ENCODE measurements around the gene SNIP1.
"Not testable (repeated sequence)": the region's sequence is repeated elsewhere in the genome, so short reads cannot be mapped to it uniquely, and the experiment has no call there.

Gene SNIP1, protein sequence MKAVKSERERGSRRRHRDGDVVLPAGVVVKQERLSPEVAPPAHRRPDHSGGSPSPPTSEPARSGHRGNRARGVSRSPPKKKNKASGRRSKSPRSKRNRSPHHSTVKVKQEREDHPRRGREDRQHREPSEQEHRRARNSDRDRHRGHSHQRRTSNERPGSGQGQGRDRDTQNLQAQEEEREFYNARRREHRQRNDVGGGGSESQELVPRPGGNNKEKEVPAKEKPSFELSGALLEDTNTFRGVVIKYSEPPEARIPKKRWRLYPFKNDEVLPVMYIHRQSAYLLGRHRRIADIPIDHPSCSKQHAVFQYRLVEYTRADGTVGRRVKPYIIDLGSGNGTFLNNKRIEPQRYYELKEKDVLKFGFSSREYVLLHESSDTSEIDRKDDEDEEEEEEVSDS

DNA sequence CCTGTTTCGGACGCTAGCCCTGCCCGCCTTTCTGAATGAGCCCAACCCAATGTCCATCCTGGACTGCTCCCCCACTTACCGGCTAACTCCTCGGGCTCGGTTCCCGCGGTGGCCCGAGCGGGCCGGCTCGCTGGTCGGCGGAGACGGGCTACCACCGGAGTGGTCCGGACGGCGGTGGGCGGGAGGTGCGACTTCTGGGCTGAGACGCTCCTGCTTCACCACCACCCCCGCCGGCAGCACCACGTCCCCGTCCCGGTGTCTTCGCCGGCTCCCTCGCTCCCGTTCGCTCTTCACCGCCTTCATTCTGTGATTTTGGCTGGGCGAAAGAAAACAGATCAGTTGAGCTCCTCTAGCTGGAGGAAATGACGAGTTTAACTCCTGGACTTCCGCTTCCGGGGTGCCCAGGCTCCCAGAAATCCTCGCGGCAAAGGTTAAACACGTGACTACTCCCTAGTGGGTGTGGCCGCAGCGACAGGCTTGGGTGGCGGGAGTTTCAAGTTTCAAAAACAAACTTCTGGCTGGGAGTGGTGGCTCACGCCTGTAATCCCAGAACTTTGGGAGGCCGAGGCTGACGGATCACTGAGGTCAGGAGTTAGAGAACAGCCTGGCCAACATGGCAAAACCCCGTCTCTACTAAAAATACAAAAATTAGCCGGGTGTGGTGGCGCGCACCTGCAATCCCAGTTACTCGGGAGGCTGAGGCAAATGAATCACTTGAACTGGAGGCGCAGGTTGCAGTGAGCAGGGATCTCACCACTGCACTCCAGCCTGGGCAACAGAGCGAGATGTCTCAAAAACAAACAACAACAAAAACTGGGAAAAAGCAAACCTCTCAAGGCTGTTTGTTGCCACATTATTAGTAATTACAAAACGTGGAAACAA, at the start of gene SNIP1:
Gene SNIP1 (minus strand): TSS at position 367 of the 882 bp plus-strand sequence. CDS start 64 bp downstream, at position 303.
- Histone ChIP-seq H3K36me3 (ENCODE audit: control insufficient read depth, insufficient read depth, low read length) (no peaks in the 10 kb centered on the region), H3K9me3 (ENCODE audit: control insufficient read depth, insufficient read depth, low read length) (no peaks in the 10 kb centered on the region), H3K4me1 (ENCODE audit: control insufficient read depth, insufficient read depth, low read length) (peaks cover 6% of the 10 kb centered on the region), H3K27me3 (ENCODE audit: control insufficient read depth, insufficient read depth, low read length) (no peaks in the 10 kb centered on the region), H3K9ac (ENCODE audit: low read depth, low read length) (peak within 1 kb of the TSS; percentile 77), H3K4me3 (ENCODE audit: low read depth, low read length) (peak within 1 kb of the TSS; percentile 93)

DNA sequence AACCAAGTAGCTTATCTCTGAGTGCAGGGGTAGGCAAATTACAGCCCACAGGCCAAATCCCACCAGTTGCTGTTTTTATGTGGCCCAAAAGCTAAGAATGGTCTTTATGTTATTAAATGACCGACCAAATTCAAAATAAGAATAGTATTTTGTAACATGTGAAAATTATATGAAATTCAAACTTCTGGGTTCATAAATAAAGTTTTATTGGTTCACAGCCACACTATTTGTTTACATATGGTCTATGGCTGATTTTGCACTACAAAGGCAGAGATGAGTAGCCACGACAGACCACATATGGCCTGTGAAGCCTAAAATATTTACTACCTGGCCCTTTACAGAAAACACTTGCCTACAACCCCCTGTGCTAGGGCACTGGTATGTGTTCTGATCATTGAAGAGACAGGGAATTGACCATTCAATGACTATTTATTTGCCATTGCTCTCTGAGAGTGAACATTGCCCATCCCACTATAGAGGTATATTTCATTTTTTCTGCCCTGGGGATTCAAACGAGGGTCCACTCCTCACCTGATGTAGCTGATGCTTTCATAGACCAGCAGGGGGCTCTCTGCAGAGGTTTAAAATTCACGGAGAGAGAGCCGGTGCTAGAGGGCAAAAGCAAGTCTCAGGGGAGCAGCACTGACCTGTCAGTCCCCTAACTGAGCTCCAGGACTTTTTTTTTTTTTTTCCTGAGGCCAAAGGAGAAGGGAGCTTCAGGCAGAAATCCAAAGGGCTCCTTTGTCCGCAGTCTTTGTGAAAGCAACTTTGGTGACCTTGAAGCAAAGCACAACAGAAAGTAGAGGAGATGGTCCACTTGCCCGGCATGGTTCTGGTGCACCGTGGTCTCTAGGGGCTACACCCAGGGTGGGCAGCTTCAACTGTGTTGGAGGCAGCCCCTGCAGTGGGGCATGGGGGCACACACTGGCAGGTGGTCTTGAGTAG, 48.9 kb upstream of the SNIP1 start:
- Histone ChIP-seq H3K4me3 (ENCODE audit: low read depth, low read length) (no peak overlapping the region), H3K9me3 (ENCODE audit: control insufficient read depth, insufficient read depth, low read length) (no peaks in the 10 kb centered on the region), H3K36me3 (ENCODE audit: control insufficient read depth, insufficient read depth, low read length) (no peaks in the 10 kb centered on the region), H3K9ac (ENCODE audit: low read depth, low read length) (no peak overlapping the region), H3K4me1 (ENCODE audit: control insufficient read depth, insufficient read depth, low read length) (no peaks in the 10 kb centered on the region), H3K27me3 (ENCODE audit: control insufficient read depth, insufficient read depth, low read length) (peaks cover 19% of the 10 kb centered on the region)

DNA sequence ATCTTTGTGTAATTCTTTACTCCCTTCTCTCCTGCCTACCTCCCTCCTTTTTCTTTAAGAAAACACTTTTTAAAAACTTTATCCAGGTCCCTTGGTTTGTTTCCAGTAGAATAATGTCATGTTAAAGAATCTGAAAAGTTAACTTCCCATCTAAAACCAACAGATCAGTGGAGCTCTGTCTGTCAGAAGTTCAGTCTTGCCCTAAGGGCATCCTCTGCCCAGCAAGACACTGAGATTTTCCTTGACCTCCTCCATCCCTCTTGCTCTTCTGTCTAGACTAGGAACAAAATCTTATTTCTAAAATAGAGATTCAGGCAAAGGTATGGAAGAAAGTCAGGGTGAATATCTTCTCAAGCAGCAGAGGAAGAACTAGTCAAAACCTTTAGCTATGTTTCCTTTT, 47.3 kb upstream of the SNIP1 start:
- no peak overlapping the region for H3K9ac ChIP-seq (ENCODE audit: low read depth, low read length)
- no peak overlapping the region for H3K4me3 ChIP-seq (ENCODE audit: low read depth, low read length)
- no peaks in the 10 kb centered on the region for H3K36me3 ChIP-seq (ENCODE audit: control insufficient read depth, insufficient read depth, low read length)
- peaks cover 8% of the 10 kb centered on the region for H3K27me3 ChIP-seq (ENCODE audit: control insufficient read depth, insufficient read depth, low read length)
- H3K9me3 ChIP-seq (ENCODE audit: control insufficient read depth, insufficient read depth, low read length), result no peaks in the 10 kb centered on the region
- H3K4me1 ChIP-seq (ENCODE audit: control insufficient read depth, insufficient read depth, low read length), result no peaks in the 10 kb centered on the region

DNA sequence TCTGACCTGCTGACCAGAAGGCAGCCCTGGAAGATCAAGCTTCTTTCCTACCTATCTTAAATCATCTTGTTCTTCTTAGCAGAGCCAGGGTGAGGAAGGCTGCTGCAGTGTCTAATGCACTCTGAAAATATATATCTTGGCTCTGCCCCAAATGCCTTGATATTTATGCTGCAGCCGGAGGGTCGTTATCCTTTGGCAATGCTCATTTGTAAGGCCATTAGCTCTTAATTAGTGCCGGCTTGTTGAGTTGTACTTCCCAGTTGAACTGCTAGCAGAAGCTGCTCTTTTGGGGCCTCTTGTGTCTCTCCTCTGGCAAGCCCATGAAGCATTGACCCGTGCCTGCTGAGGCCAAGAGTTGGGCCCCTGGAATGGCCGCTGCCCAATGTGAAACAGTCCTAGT, 45.8 kb upstream of the SNIP1 start:
- no peaks in the 10 kb centered on the region for H3K36me3 ChIP-seq (ENCODE audit: control insufficient read depth, insufficient read depth, low read length)
- H3K27me3 ChIP-seq (ENCODE audit: control insufficient read depth, insufficient read depth, low read length), result peaks cover 8% of the 10 kb centered on the region

DNA sequence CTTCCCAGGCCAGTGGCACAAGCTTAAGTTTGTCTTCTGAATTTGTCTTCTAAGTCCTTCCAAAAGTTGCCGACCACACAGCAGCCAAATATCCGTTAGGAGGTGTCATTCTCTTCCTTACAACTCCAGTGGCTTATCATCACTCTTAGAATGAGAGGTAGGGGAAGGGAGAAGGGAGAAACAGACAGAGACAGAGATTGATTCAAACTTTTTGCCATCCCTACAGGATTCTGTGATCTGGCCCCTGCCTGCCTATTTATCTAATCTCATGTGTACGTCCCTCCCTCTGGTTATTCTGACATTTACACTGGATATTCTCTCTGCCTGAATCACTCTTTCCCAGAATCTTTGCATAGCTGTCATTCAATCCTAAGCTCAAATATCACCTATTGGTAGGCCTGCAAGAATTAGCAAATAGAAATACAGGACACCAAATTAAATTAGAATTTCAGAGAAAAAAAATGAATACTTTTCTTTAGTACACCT, 42.1 kb upstream of the SNIP1 start:
- H3K9me3 ChIP-seq (ENCODE audit: control insufficient read depth, insufficient read depth, low read length), result no peaks in the 10 kb centered on the region
- H3K4me1 ChIP-seq (ENCODE audit: control insufficient read depth, insufficient read depth, low read length), result no peaks in the 10 kb centered on the region
- peaks cover 1% of the 10 kb centered on the region for H3K27me3 ChIP-seq (ENCODE audit: control insufficient read depth, insufficient read depth, low read length)
- peak overlapping the region; percentile 91 for H3K4me3 ChIP-seq (ENCODE audit: low read depth, low read length)
- peaks cover 4% of the 10 kb centered on the region for H3K36me3 ChIP-seq (ENCODE audit: control insufficient read depth, insufficient read depth, low read length)
- H3K9ac ChIP-seq (ENCODE audit: low read depth, low read length), result no peak overlapping the region

More for the DNA sequence above, 45.8 kb upstream of the SNIP1 start:
- Histone ChIP-seq H3K9ac (ENCODE audit: low read depth, low read length) (no peak overlapping the region), H3K9me3 (ENCODE audit: control insufficient read depth, insufficient read depth, low read length) (no peaks in the 10 kb centered on the region), H3K4me3 (ENCODE audit: low read depth, low read length) (no peak overlapping the region), H3K4me1 (ENCODE audit: control insufficient read depth, insufficient read depth, low read length) (no peaks in the 10 kb centered on the region)

DNA sequence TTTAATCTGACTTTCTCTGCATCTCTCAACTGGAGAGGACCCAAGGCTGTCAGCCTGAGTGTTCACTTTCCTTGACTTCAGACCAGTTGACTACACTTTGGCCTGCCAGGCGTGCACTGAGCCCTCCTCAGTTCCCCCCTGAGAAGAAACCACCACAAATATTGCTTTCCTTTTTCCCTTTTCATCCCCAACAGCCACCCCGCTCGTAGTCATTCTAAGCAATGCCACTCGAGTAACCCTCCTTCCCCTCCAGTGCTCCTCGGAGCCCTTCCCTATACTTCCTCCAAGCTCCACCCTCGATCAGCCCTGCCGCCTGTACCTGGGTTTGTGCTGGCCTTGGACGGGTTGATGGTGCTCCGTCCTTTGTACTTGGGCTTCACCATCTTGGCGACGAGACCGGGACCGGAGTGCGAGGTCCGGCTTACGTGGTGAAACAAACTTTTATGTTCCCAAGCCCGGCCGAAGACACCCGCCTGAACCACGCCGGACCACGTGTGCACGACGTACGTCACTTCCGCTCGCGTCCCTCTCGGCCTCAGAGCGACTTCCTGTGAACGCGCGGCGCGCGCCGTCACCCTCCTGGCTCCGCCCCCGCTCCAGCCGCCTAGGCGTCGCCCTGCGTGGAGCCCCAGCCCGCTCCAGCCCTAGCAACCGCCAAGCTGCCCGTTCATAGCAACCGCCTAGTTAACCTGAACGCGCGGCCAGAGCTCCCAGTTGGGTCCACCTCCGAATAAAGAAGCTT, 41.5 kb upstream of the SNIP1 start, which contains the start of gene GNL2:
Gene GNL2 (minus strand): TSS at position 498 of the 742 bp plus-strand sequence. CDS start 115 bp downstream, at position 383.
- Histone ChIP-seq H3K36me3 (ENCODE audit: control insufficient read depth, insufficient read depth, low read length) (peaks cover 4% of the 10 kb centered on the region), H3K27me3 (ENCODE audit: control insufficient read depth, insufficient read depth, low read length) (no peaks in the 10 kb centered on the region), H3K9ac (ENCODE audit: low read depth, low read length) (peak within 1 kb of the TSS; percentile 96), H3K9me3 (ENCODE audit: control insufficient read depth, insufficient read depth, low read length) (no peaks in the 10 kb centered on the region), H3K4me1 (ENCODE audit: control insufficient read depth, insufficient read depth, low read length) (no peaks in the 10 kb centered on the region), H3K4me3 (ENCODE audit: low read depth, low read length) (peak within 1 kb of the TSS; percentile 91)

DNA sequence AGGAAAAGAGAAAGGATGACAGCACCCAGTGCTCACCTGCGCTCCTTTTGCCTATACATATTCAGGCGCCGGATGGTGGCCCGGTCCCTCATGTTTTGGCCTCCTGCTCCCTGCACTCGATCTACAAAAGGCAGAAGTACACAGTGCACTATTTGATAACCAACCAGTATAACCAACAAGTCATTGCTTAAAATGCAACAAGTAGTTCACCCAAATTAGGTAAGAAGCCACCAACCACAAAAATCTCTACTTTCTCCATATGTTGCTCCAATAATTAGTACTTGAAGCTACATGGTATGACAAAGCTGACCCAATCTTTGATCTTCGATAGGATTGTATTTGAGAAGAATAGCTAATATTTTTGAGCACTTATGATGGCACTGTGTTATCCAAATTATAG, 39.6 kb upstream of the SNIP1 start:
- no peaks in the 10 kb centered on the region for H3K27me3 ChIP-seq (ENCODE audit: control insufficient read depth, insufficient read depth, low read length)
- H3K4me1 ChIP-seq (ENCODE audit: control insufficient read depth, insufficient read depth, low read length), result no peaks in the 10 kb centered on the region
- H3K4me3 ChIP-seq (ENCODE audit: low read depth, low read length), result no peak overlapping the region
- no peak overlapping the region for H3K9ac ChIP-seq (ENCODE audit: low read depth, low read length)
- no peaks in the 10 kb centered on the region for H3K9me3 ChIP-seq (ENCODE audit: control insufficient read depth, insufficient read depth, low read length)
- H3K36me3 ChIP-seq (ENCODE audit: control insufficient read depth, insufficient read depth, low read length), result peaks cover 4% of the 10 kb centered on the region

DNA sequence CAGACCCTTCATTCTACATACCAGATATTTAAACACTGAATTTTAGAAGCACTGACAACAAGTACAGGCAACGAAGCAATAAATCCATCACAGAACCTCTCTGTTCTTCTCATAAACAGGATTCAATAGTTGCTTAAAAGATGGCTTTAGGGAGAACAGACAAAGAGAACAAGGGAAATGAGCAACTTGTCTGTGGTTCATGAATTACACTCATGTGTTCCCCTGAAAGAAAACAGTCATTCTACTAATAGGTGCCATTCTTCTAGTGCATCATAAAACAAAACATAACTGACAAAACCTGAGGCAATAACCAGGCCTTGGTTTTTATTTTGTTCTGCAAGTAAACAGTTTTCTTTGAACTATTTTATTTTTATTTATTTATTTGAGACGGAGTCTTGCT, 34.8 kb upstream of the SNIP1 start:
- Histone ChIP-seq H3K27me3 (ENCODE audit: control insufficient read depth, insufficient read depth, low read length) (no peaks in the 10 kb centered on the region), H3K9ac (ENCODE audit: low read depth, low read length) (no peak overlapping the region), H3K36me3 (ENCODE audit: control insufficient read depth, insufficient read depth, low read length) (peaks cover 9% of the 10 kb centered on the region), H3K9me3 (ENCODE audit: control insufficient read depth, insufficient read depth, low read length) (no peaks in the 10 kb centered on the region), H3K4me1 (ENCODE audit: control insufficient read depth, insufficient read depth, low read length) (no peaks in the 10 kb centered on the region), H3K4me3 (ENCODE audit: low read depth, low read length) (no peak overlapping the region)

DNA sequence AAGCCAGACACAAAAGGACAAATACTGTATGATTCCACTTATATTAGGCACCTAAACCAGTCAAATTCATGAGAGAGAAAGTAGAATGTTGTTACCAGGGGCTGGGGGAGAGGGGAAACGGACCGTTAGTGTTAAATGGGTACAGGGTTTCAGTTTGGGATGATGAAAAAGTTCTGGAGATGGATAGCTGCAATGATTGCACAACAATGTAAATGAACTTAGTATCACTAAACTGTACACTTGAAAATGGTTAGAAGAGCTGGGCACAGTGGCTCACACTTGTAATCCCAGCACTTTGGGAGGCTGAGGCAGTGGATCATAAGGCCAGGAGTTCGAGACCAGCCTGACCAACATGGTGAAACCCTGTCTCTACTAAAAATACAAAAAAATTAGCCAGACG, 30.5 kb upstream of the SNIP1 start:
- not testable (repeated sequence) for H3K4me3 ChIP-seq (ENCODE audit: low read depth, low read length); H3K27me3 ChIP-seq (ENCODE audit: control insufficient read depth, insufficient read depth, low read length); H3K9me3 ChIP-seq (ENCODE audit: control insufficient read depth, insufficient read depth, low read length); H3K4me1 ChIP-seq (ENCODE audit: control insufficient read depth, insufficient read depth, low read length); H3K9ac ChIP-seq (ENCODE audit: low read depth, low read length)
- H3K36me3 ChIP-seq (ENCODE audit: control insufficient read depth, insufficient read depth, low read length), result peaks cover 21% of the 10 kb centered on the region

DNA sequence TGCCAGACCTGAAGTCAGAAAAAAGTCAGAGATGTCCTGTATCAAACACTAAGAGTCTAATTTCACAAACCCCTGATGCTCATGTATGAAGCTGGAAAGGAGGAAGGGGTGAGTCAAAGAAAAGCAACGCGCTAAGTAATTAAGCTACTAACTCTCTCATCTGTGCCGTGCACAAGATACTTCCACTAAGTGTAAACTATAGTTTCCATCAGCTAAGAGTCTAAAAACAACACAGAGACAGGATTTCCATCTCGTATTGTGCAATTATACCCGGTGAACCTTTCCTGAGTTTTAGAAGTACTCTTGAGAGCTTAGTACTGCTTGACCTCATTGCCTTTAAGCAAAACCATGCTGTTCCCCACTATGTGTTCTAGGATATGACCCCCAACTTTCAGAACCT, 21.6 kb upstream of the SNIP1 start:
- Histone ChIP-seq H3K27me3 (ENCODE audit: control insufficient read depth, insufficient read depth, low read length) (no peaks in the 10 kb centered on the region), H3K4me3 (ENCODE audit: low read depth, low read length) (no peak overlapping the region), H3K9me3 (ENCODE audit: control insufficient read depth, insufficient read depth, low read length) (no peaks in the 10 kb centered on the region), H3K4me1 (ENCODE audit: control insufficient read depth, insufficient read depth, low read length) (no peaks in the 10 kb centered on the region), H3K36me3 (ENCODE audit: control insufficient read depth, insufficient read depth, low read length) (peaks cover 42% of the 10 kb centered on the region), H3K9ac (ENCODE audit: low read depth, low read length) (no peak overlapping the region)

Measured in iPS-15b (cell line).